CD4-positive, alpha-beta T cell treated with Interleukin-15 for 4 hours (primary cell): ENCODE data around the gene OIT3.

Experiments used
- DNase-seq: peaks from one replicate; pipeline ENCODE4 v3.0.0-alpha.2; 2020; ENCODE audit warnings: low spot score

The OIT3 gene

DNA sequence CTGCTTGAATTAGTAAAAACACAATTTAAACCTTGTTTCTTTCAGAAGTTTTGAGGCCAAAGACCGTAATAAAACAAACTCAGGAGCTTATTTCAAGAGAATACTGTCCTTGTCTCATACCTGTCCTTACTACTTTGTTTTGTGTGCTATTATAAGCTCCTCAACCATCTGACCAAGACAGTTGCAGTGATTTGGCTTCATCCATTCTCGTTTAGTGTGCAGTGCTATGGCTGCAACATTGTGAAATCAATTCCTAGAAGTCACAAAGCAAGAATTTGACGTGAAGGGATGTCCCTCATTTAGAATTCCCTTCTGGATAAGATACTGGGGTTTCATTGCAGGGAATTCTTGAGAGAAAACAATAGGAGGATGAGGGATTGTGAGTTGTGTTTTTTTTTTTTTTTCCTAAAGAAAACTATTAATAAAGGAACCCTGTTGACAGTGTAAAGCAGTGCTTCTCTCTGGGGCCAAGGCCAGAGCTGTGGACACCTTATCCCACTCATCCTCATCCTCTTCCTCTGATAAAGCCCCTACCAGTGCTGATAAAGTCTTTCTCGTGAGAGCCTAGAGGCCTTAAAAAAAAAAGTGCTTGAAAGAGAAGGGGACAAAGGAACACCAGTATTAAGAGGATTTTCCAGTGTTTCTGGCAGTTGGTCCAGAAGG is at the start of gene OIT3:
Gene OIT3, plus strand, starts transcription at position 604 of the 663 bp plus-strand sequence. CDS start 60 bp downstream, outside the sequence.
- no peak for DNase-seq

DNA sequence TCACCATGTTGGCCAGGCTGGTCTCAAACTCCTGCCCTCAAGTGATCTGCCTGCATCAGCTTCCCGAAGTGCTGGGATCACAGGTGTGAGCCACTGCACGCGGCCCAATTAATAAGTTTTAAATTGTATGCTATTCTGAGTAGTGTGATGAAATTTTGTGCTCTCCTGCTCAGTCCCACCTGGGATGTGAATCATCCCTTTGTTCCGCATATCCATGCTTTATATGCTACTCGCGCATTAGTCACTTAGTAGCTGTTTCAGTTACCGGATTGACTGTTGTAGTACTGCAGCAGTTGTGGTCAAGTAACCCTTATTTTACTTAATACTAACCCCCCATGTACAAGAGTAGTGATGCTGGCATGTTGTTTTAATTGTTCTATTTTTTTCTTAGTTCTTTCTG is 47.3 kb upstream of the OIT3 start:
- DNase-seq, result no peak

GRCh38 chr10:72847681-72848080 is 45.9 kb upstream of the OIT3 start:
- no peak for DNase-seq

DNA sequence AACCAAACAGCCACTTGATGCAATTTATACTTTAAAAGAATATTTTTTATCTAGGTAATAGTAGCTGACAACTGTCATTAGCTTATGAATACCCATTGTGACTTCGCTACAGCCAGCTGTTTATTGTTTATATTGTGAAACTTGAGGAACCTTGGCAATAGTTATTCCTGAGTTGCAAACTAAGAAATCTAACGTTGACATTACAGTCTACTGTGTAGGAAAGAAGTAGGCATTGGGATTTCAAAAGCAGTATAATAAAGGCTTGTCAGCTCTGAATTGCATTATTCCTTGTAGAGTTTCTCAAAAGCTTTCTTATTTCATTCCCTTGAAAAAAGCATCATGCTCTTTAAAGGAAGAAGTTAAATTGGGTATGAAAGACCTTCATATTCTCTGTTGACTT is 42.7 kb upstream of the OIT3 start:
- DNase-seq, result no peak

- no peak for DNase-seq
Observed at GRCh38 chr10:72851509-72851908, 42.0 kb upstream of the OIT3 start.

- no peak for DNase-seq
Observed at GRCh38 chr10:72852508-72852907, 41.0 kb upstream of the OIT3 start.

DNA sequence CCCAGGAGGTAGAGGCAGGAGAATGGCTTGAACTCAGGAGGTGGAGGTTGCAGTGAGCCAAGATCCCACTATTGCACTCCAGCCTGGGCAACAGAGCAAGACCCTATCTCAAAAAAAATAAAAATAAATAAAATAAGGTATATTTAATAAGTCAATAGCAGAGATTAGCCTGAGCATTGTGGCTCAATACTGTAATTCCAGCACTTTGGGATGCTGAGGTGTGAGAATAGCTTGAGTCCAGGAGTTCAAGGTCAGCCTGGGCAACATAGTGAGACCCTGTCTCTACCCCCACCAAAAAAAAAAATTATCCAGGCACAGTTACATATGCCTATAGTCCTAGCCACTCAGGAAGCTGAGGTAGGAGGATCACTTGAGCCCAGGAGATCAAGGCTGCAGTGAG is 38.4 kb upstream of the OIT3 start:
- DNase-seq, result no peak

DNA sequence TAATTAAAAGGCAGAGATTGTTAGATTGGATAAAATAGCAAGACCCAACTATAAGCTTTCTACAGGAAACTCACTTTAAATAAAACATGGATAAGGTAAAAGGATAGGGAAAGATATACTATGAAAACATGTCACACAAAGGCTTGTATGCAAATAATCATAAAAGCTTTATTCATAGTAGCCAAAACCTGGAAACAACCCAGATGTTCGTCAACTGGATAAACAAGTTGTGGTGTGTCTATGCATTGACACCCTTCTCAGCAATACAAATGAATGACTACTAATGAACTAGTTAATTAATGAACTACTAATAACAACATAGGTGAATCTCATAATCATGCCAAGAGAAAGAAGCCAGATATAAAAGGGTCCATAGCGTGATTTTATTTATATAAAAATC is 37.7 kb upstream of the OIT3 start:
- no peak for DNase-seq

- DNase-seq, result no peak
Observed at GRCh38 chr10:72858067-72858466, 35.5 kb upstream of the OIT3 start.

- DNase-seq, result no peak
Observed at GRCh38 chr10:72862957-72863356, 30.6 kb upstream of the OIT3 start.

GRCh38 chr10:72875250-72876055 is 18.1 kb upstream of the OIT3 start:
- peak; percentile 39 for DNase-seq

GRCh38 chr10:72879245-72879644 is 14.3 kb upstream of the OIT3 start:
- DNase-seq, result no peak

GRCh38 chr10:72881291-72881690 is 12.2 kb upstream of the OIT3 start:
- no peak for DNase-seq

GRCh38 chr10:72883861-72884260 is 9.7 kb upstream of the OIT3 start:
- no peak for DNase-seq

DNA sequence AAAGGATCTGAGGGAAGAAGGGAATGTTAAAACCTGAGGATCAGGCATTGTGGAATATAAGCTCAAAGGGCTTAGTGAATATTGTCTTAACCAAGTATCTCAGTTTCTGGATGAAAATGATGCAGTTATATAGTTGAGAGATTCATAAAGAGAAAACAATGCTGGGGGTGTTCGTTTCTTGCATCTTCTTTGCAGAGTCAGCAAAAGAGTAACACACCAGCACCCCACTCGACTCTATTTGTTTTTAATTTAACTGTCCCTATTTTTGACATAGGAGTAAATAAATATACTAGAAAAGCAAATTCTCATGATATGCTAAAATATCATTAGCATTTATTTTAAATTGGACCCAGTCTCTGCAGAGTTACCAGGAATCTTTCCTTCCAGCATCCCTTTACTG is 7.6 kb upstream of the OIT3 start:
- no peak for DNase-seq

GRCh38 chr10:72886621-72887020 is 6.9 kb upstream of the OIT3 start:
- DNase-seq, result no peak

DNA sequence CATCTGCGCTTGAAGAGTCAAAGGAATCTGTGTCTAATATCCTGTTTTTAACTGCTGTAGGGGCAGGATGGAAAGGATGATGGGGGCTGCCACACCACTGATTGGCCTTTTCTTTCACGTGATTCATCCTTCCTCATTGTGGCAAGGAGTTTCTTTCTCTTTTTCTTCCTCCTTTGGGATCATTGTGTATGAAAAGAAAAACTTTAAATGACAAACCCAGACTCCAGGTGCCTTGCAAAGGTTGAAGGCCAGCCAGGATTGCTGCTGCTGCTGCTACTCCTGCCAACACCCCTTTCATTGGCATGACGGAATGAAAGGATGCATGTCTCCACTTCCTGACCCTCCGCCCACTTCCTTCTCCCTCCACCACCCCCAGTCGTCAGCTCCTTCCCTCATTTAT is 6.5 kb upstream of the OIT3 start:
- DNase-seq, result no peak

GRCh38 chr10:72888151-72888638 is 5.3 kb upstream of the OIT3 start:
- DNase-seq, result no peak

DNA sequence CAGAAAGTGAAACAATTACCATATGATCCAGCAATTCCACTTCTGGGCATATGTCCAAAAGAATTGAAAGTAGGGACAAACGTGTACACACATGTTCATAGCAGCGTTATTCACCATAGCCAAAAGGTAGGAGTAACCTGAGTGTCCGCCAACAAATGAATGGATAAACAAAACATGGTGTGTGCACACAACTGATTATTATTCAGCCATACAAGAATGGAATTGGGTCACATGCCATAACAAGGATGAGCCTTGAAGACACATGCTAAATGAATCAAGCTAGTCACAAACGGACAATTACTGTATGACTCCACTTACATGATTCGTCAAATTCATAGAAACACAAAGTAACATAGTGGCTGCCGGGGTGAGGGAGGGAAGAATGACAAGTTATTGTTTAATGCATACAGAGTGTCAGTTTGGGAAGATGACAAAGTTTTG is 4.1 kb upstream of the OIT3 start:
- DNase-seq, result no peak

GRCh38 chr10:72890086-72890485 is 3.5 kb upstream of the OIT3 start:
- no peak for DNase-seq

GRCh38 chr10:72895236-72895850 is 1.8 kb downstream of the OIT3 start:
- no peak for DNase-seq

DNA sequence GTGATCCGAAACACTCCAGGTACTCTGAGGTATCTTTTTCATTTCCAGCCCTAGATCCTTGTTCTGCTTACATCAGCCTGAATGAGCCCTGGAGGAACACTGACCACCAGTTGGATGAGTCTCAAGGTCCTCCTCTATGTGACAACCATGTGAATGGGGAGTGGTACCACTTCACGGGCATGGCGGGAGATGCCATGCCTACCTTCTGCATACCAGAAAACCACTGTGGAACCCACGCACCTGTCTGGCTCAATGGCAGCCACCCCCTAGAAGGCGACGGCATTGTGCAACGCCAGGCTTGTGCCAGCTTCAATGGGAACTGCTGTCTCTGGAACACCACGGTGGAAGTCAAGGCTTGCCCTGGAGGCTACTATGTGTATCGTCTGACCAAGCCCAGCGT is 5.1 kb downstream of the OIT3 start:
- DNase-seq, result no peak

GRCh38 chr10:72899545-72899944 is 6.0 kb downstream of the OIT3 start:
- DNase-seq, result no peak
